SK-N-SH (cell line): ENCODE results near the gene PPP1R37. TPM values are rescaled to one million over a fixed set of nuclear protein-coding genes. Genes with fewer than 3 reads are reported as not detected.

Source experiments
- CTCF ChIA-PET: fragments of 300-600, 350-600 bp; formaldehyde crosslinking; extraction: SDS; loops from one replicate; lab custom pipeline; 2021; lab: Yijun Ruan, JAX
- POLR2A ChIA-PET: fragments of 350-600 bp; sonication (Branson Sonifier 250); formaldehyde crosslinking; extraction: SDS; loops from one replicate; lab custom pipeline; 2020; ENCODE audit warnings: antibody characterized with exemption, inconsistent platforms; lab: Yijun Ruan, JAX
- DNase-seq: peaks from one replicate; pipeline ENCODE4 v3.0.0; 2012
- H2AFZ ChIP-seq: fragments of 200-600 bp; sonication (generic); 2 replicates; pipeline ENCODE4 v1.8.1; 2016; ENCODE audit warnings: antibody characterized with exemption, mild to moderate bottlenecking, low read depth
- H3F3A ChIP-seq: fragments of 200-600 bp; sonication (generic); replicated peaks from 2 replicates; pipeline ENCODE3; 2016; ENCODE audit warnings: antibody characterized with exemption, mild to moderate bottlenecking; ENCODE audit not compliant: insufficient read depth
- H3K27ac ChIP-seq, 2 experiments: fragments of 200-500 bp in 1 of 2; fragments of 200-600 bp in 1 of 2; sonication (Bioruptor generic) in 1 of 2; sonication (generic), shearing (Covaris generic) in 1 of 2; 2 replicates each; pipeline versions ENCODE4 v1.5.1 to v1.6.1; 2014 to 2016; ENCODE audit warnings: low read depth in 2 of 2, inconsistent platforms in 1 of 2, low read length in 1 of 2, mild to moderate bottlenecking in 1 of 2, mixed read lengths in 1 of 2
- H3K27me3 ChIP-seq: fragments of 200-600 bp; sonication (generic), shearing (Covaris generic); 2 replicates; pipeline ENCODE4 v1.6.1; 2016; ENCODE audit warnings: mixed run types; ENCODE audit not compliant: insufficient read depth
- H3K36me3 ChIP-seq, 2 experiments: fragments of 200-500 bp in 1 of 2; fragments of 200-600 bp in 1 of 2; sonication (Bioruptor generic) in 1 of 2; sonication (generic) in 1 of 2; replicated peaks in 1 of 2; 2 replicates each; pipeline versions ENCODE3 to v1.5.1; 2014 to 2016; ENCODE audit warnings: low read length in 1 of 2, mild to moderate bottlenecking in 1 of 2; ENCODE audit not compliant: insufficient read depth in 2 of 2, control insufficient read depth in 1 of 2
- H3K4me1 ChIP-seq, 2 experiments: fragments of 200-500 bp in 1 of 2; fragments of 200-600 bp in 1 of 2; sonication (Bioruptor generic) in 1 of 2; sonication (generic), shearing (Covaris generic) in 1 of 2; 2 replicates each; pipeline versions ENCODE4 v1.5.1 to v1.6.1; 2014 to 2016; ENCODE audit warnings: low read depth in 1 of 2, low read length in 1 of 2, mixed run types in 1 of 2; ENCODE audit not compliant: insufficient read depth in 2 of 2, control insufficient read depth in 1 of 2
- H3K4me2 ChIP-seq: fragments of 200-600 bp; sonication (generic), shearing (Covaris generic); 2 replicates; pipeline ENCODE4 v1.6.1; 2017; ENCODE audit warnings: mixed run types
- H3K4me3 ChIP-seq, 2 experiments: fragments of 200-500 bp in 1 of 2; fragments of 200-600 bp in 1 of 2; sonication (Bioruptor generic) in 1 of 2; sonication (generic), shearing (Covaris generic) in 1 of 2; 2 replicates each; pipeline versions ENCODE4 v1.5.1 to v1.8.1; 2014 to 2016; ENCODE audit warnings: low read depth in 2 of 2, inconsistent platforms in 1 of 2, low read length in 1 of 2, mild to moderate bottlenecking in 1 of 2, mixed read lengths in 1 of 2, moderate library complexity in 1 of 2
- H3K79me2 ChIP-seq: fragments of 200-600 bp; sonication (generic); 2 replicates; pipeline ENCODE4 v1.8.1; 2017; ENCODE audit warnings: mild to moderate bottlenecking; ENCODE audit not compliant: insufficient read depth
- H3K9ac ChIP-seq: fragments of 200-600 bp; sonication (generic); 2 replicates; pipeline ENCODE4 v1.6.1; 2017; ENCODE audit warnings: mixed run types
- H3K9me2 ChIP-seq: fragments of 200-600 bp; sonication (generic); 2 replicates; pipeline ENCODE4 v1.6.1; 2017; ENCODE audit warnings: mixed run types
- H3K9me3 ChIP-seq: fragments of 200-600 bp; sonication (generic); 2 replicates; pipeline ENCODE4 v1.6.1; 2017; ENCODE audit warnings: mixed run types, mild to moderate bottlenecking, moderate library complexity
- H4K20me1 ChIP-seq: fragments of 200-600 bp; sonication (generic); 2 replicates; pipeline ENCODE4 v1.6.1; 2017; ENCODE audit warnings: mild to moderate bottlenecking, mixed run types; ENCODE audit not compliant: insufficient read depth
- FOXJ3 ChIP-seq: sonication (generic); formaldehyde crosslinking; IDR thresholded peaks from 2 replicates; pipeline ENCODE4 v1.5.1; 2020; ENCODE audit warnings: mild to moderate bottlenecking, missing genetic modification reagents
- POLR2AphosphoS5 ChIP-seq: IDR thresholded peaks from 2 replicates; pipeline ENCODE4 v1.6.1; 2012; ENCODE audit warnings: low read depth, low read length
- REST ChIP-seq: IDR thresholded peaks from 2 replicates; pipeline ENCODE4 v1.6.1; 2012; ENCODE audit warnings: mild to moderate bottlenecking, low read depth, low read length, moderate library complexity
- RFX5 ChIP-seq: IDR thresholded peaks from 2 replicates; pipeline ENCODE4 v1.6.1; 2012; ENCODE audit warnings: mild to moderate bottlenecking, improper control_type of control experiment, low read length
- SIN3A ChIP-seq: IDR thresholded peaks from 2 replicates; pipeline ENCODE4 v1.6.1; 2012; ENCODE audit warnings: low read depth, mild to moderate bottlenecking, low read length, moderate library complexity, borderline replicate concordance
- SMC3 ChIP-seq: IDR thresholded peaks from 2 replicates; pipeline ENCODE4 v1.6.1; 2012; ENCODE audit warnings: low read depth, low read length, improper control_type of control experiment
- TAF1 ChIP-seq: IDR thresholded peaks from 2 replicates; pipeline ENCODE4 v1.6.1; 2012; ENCODE audit warnings: low read depth, mild to moderate bottlenecking, low read length, moderate library complexity, borderline replicate concordance
- WGBS: methylation state at CpG from one replicate; pipeline ENCODE4 v1.1.6; 2017; ENCODE audit warnings: low lambda C conversion rate; 5-methylcytosine and 5-hydroxymethylcytosine counted together
- polyA plus RNA-seq, 3 experiments: library from polyadenylated mRNA; depleted of rRNA; stranded (reverse); fragments of >200 nt; gene quantifications; 2 replicates each; pipeline ENCODE4 v1.2.3, GENCODE V29; 2012
- TF ChIP-seq, protein P1 (sequence below): fragments of 150-350 bp; IDR thresholded peaks from 2 replicates; pipeline ENCODE4 v1.6.1; 2017; ENCODE audit warnings: antibody characterized with exemption, low read length, low read depth, borderline replicate concordance
- TF ChIP-seq, protein P2 (sequence below): fragments of 200-600 bp; sonication (generic); IDR thresholded peaks from 2 replicates; pipeline ENCODE4 v1.6.1; 2017; ENCODE audit warnings: antibody characterized with exemption, mild to moderate bottlenecking, moderate library complexity
- TF ChIP-seq, protein P3 (sequence below): IDR thresholded peaks from 2 replicates; pipeline ENCODE4 v1.4.0; 2012; ENCODE audit warnings: low read depth

The PPP1R37 gene
- polyA plus RNA-seq, 1 of the 3 experiments (the other 2 are of a cell fraction): 24.4 TPM

DNA sequence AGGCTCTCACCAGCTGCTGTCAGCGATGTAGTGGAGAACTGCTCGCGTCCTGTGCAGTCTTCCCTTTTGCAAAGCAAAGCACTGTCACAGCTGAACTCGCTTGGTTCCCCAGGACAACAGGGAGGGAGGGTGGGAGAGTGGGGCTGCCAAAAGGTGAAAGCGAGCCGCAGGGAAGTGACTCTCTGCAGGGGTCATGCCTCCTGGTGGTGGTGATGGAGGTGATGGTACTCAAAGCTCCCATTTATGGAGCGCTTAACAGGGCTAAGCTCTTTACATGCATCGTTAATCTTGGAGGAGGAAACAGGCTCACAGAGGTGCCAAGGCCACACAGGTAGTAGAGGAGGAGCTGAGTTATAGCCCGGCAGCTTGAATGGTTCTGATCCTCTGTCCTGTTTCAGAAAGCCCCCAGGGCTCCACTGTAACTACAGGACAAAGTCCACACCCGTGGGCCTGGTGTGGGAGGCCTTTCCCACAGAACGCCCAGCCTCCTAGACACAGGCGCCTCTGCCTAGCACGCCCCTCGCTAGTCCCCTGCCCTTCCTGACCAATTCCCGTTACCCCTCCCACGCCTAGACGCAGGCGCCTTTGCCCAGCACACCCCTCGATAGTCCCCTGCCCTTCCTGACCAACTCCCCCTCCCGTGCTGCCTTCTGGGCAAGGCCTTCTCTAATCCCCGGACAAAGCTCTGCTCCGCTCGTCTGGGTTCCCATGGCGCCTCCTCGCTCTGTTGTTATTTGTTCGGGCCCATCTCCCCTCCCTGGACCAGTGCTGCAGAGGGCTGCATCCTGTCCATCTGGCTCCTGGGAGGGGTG, 10.7 kb downstream of the PPP1R37 start:
- Histone ChIP-seq H3F3A (peaks cover 5% of the 10 kb centered on the region), H3K9me2 (no peaks in the 10 kb centered on the region), H2AFZ (no peak overlapping the region), H3K79me2 (peaks cover 96% of the 10 kb centered on the region), H3K4me1 (peaks cover 5 to 18% of the 10 kb centered on the region in 2 experiments; a peak in 3 of 4 replicates), H3K27ac (no peak overlapping the region; a peak in 1 of 4 replicates), H3K4me3 (no peak overlapping the region), H3K27me3 (no peaks in the 10 kb centered on the region), H3K9ac (no peak overlapping the region), H3K4me2 (no peak overlapping the region), H3K36me3 (no peaks in the 10 kb centered on the region), H4K20me1 (peaks cover 91% of the 10 kb centered on the region), H3K9me3 (no peaks in the 10 kb centered on the region)
- TF ChIP-seq, protein P1, sequence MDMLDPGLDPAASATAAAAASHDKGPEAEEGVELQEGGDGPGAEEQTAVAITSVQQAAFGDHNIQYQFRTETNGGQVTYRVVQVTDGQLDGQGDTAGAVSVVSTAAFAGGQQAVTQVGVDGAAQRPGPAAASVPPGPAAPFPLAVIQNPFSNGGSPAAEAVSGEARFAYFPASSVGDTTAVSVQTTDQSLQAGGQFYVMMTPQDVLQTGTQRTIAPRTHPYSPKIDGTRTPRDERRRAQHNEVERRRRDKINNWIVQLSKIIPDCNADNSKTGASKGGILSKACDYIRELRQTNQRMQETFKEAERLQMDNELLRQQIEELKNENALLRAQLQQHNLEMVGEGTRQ: no peak
- TF ChIP-seq RFX5: no peak
- TF ChIP-seq FOXJ3 (CRISPR knock-in tag): no peak
- TF ChIP-seq SMC3: no peak
- TF ChIP-seq, protein P2, sequence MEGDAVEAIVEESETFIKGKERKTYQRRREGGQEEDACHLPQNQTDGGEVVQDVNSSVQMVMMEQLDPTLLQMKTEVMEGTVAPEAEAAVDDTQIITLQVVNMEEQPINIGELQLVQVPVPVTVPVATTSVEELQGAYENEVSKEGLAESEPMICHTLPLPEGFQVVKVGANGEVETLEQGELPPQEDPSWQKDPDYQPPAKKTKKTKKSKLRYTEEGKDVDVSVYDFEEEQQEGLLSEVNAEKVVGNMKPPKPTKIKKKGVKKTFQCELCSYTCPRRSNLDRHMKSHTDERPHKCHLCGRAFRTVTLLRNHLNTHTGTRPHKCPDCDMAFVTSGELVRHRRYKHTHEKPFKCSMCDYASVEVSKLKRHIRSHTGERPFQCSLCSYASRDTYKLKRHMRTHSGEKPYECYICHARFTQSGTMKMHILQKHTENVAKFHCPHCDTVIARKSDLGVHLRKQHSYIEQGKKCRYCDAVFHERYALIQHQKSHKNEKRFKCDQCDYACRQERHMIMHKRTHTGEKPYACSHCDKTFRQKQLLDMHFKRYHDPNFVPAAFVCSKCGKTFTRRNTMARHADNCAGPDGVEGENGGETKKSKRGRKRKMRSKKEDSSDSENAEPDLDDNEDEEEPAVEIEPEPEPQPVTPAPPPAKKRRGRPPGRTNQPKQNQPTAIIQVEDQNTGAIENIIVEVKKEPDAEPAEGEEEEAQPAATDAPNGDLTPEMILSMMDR: no peak
- ChIA-PET CTCF (interaction anchor here (1.1 kb wide), 1 partner anchor 11 kb away, joined by 3 read pairs; the partner anchor contains the start of gene PPP1R37), POLR2A (no interaction called here)
- WGBS: 87% methylated on average over 25 of the region's 26 CpGs
- no peak for DNase-seq

- Histone ChIP-seq H3K27ac (no peak overlapping the region), H3F3A (no peaks in the 10 kb centered on the region), H3K9ac (no peak overlapping the region), H3K4me3 (no peak overlapping the region), H4K20me1 (peaks cover 91% of the 10 kb centered on the region), H3K9me3 (no peaks in the 10 kb centered on the region), H3K27me3 (no peaks in the 10 kb centered on the region), H3K36me3 (no peaks in the 10 kb centered on the region), H3K4me2 (no peak overlapping the region), H3K79me2 (peaks cover 95% of the 10 kb centered on the region), H3K9me2 (no peaks in the 10 kb centered on the region), H2AFZ (no peak overlapping the region), H3K4me1 (peaks cover 5 to 7% of the 10 kb centered on the region in 2 experiments; a peak in 1 of 4 replicates)
- ChIA-PET POLR2A (no interaction called here), CTCF (interaction anchor here (0.9 kb wide), 1 partner anchor 22 kb away, joined by 3 read pairs; no protein-coding TSS in a partner anchor)
- TF ChIP-seq REST: no peak
- TF ChIP-seq TAF1: no peak
- TF ChIP-seq, protein P3, sequence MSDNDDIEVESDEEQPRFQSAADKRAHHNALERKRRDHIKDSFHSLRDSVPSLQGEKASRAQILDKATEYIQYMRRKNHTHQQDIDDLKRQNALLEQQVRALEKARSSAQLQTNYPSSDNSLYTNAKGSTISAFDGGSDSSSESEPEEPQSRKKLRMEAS: no peak
- TF ChIP-seq, protein P2: no peak
- TF ChIP-seq SIN3A: no peak
- no peak for TF ChIP-seq POLR2AphosphoS5
- no peak for DNase-seq
- 91% methylated on average over 12 of the region's 16 CpGs for WGBS
Observed at GRCh38 chr19:45104658-45105349, 11.8 kb downstream of the PPP1R37 start.
